SK-N-SH (cell line): ENCODE results near the gene CFDP1. TPM values are rescaled to one million over a fixed set of nuclear protein-coding genes. Genes with fewer than 3 reads are reported as not detected.

Experiments used
- CTCF ChIA-PET: fragments of 300-600, 350-600 bp; formaldehyde crosslinking; extraction: SDS; loops from one replicate; lab custom pipeline; 2021; lab: Yijun Ruan, JAX
- POLR2A ChIA-PET: fragments of 350-600 bp; sonication (Branson Sonifier 250); formaldehyde crosslinking; extraction: SDS; loops from one replicate; lab custom pipeline; 2020; ENCODE audit warnings: antibody characterized with exemption, inconsistent platforms; lab: Yijun Ruan, JAX
- DNase-seq: peaks from one replicate; pipeline ENCODE4 v3.0.0; 2012
- H2AFZ ChIP-seq: fragments of 200-600 bp; sonication (generic); 2 replicates; pipeline ENCODE4 v1.8.1; 2016; ENCODE audit warnings: antibody characterized with exemption, mild to moderate bottlenecking, low read depth
- H3F3A ChIP-seq: fragments of 200-600 bp; sonication (generic); replicated peaks from 2 replicates; pipeline ENCODE3; 2016; ENCODE audit warnings: antibody characterized with exemption, mild to moderate bottlenecking; ENCODE audit not compliant: insufficient read depth
- H3K27ac ChIP-seq, 2 experiments: fragments of 200-500 bp in 1 of 2; fragments of 200-600 bp in 1 of 2; sonication (Bioruptor generic) in 1 of 2; sonication (generic), shearing (Covaris generic) in 1 of 2; 2 replicates each; pipeline versions ENCODE4 v1.5.1 to v1.6.1; 2014 to 2016; ENCODE audit warnings: low read depth in 2 of 2, inconsistent platforms in 1 of 2, low read length in 1 of 2, mild to moderate bottlenecking in 1 of 2, mixed read lengths in 1 of 2
- H3K27me3 ChIP-seq: fragments of 200-600 bp; sonication (generic), shearing (Covaris generic); 2 replicates; pipeline ENCODE4 v1.6.1; 2016; ENCODE audit warnings: mixed run types; ENCODE audit not compliant: insufficient read depth
- H3K36me3 ChIP-seq, 2 experiments: fragments of 200-500 bp in 1 of 2; fragments of 200-600 bp in 1 of 2; sonication (Bioruptor generic) in 1 of 2; sonication (generic) in 1 of 2; replicated peaks in 1 of 2; 2 replicates each; pipeline versions ENCODE3 to v1.5.1; 2014 to 2016; ENCODE audit warnings: low read length in 1 of 2, mild to moderate bottlenecking in 1 of 2; ENCODE audit not compliant: insufficient read depth in 2 of 2, control insufficient read depth in 1 of 2
- H3K4me1 ChIP-seq, 2 experiments: fragments of 200-500 bp in 1 of 2; fragments of 200-600 bp in 1 of 2; sonication (Bioruptor generic) in 1 of 2; sonication (generic), shearing (Covaris generic) in 1 of 2; 2 replicates each; pipeline versions ENCODE4 v1.5.1 to v1.6.1; 2014 to 2016; ENCODE audit warnings: low read depth in 1 of 2, low read length in 1 of 2, mixed run types in 1 of 2; ENCODE audit not compliant: insufficient read depth in 2 of 2, control insufficient read depth in 1 of 2
- H3K4me2 ChIP-seq: fragments of 200-600 bp; sonication (generic), shearing (Covaris generic); 2 replicates; pipeline ENCODE4 v1.6.1; 2017; ENCODE audit warnings: mixed run types
- H3K4me3 ChIP-seq, 2 experiments: fragments of 200-500 bp in 1 of 2; fragments of 200-600 bp in 1 of 2; sonication (Bioruptor generic) in 1 of 2; sonication (generic), shearing (Covaris generic) in 1 of 2; 2 replicates each; pipeline versions ENCODE4 v1.5.1 to v1.8.1; 2014 to 2016; ENCODE audit warnings: low read depth in 2 of 2, inconsistent platforms in 1 of 2, low read length in 1 of 2, mild to moderate bottlenecking in 1 of 2, mixed read lengths in 1 of 2, moderate library complexity in 1 of 2
- H3K79me2 ChIP-seq: fragments of 200-600 bp; sonication (generic); 2 replicates; pipeline ENCODE4 v1.8.1; 2017; ENCODE audit warnings: mild to moderate bottlenecking; ENCODE audit not compliant: insufficient read depth
- H3K9ac ChIP-seq: fragments of 200-600 bp; sonication (generic); 2 replicates; pipeline ENCODE4 v1.6.1; 2017; ENCODE audit warnings: mixed run types
- H3K9me2 ChIP-seq: fragments of 200-600 bp; sonication (generic); 2 replicates; pipeline ENCODE4 v1.6.1; 2017; ENCODE audit warnings: mixed run types
- H3K9me3 ChIP-seq: fragments of 200-600 bp; sonication (generic); 2 replicates; pipeline ENCODE4 v1.6.1; 2017; ENCODE audit warnings: mixed run types, mild to moderate bottlenecking, moderate library complexity
- H4K20me1 ChIP-seq: fragments of 200-600 bp; sonication (generic); 2 replicates; pipeline ENCODE4 v1.6.1; 2017; ENCODE audit warnings: mild to moderate bottlenecking, mixed run types; ENCODE audit not compliant: insufficient read depth
- FOSL2 ChIP-seq: IDR thresholded peaks from 2 replicates; pipeline ENCODE4 v1.4.0; 2012; ENCODE audit warnings: low read depth, mild to moderate bottlenecking, moderate library complexity, borderline replicate concordance
- MEF2A ChIP-seq: IDR thresholded peaks from 2 replicates; pipeline ENCODE4 v1.4.0; 2012; ENCODE audit warnings: low read depth, borderline replicate concordance
- NFIC ChIP-seq: IDR thresholded peaks from 2 replicates; pipeline ENCODE4 v1.4.0; 2012; ENCODE audit warnings: borderline replicate concordance
- RAD21 ChIP-seq: IDR thresholded peaks from 2 replicates; pipeline ENCODE4 v1.6.1; 2012; ENCODE audit warnings: mild to moderate bottlenecking, low read length
- RXRA ChIP-seq: IDR thresholded peaks from 2 replicates; pipeline ENCODE4 v1.4.0; 2012; ENCODE audit warnings: low read depth, mild to moderate bottlenecking, borderline replicate concordance
- SMC3 ChIP-seq: IDR thresholded peaks from 2 replicates; pipeline ENCODE4 v1.6.1; 2012; ENCODE audit warnings: low read depth, low read length, improper control_type of control experiment
- TAF1 ChIP-seq: IDR thresholded peaks from 2 replicates; pipeline ENCODE4 v1.6.1; 2012; ENCODE audit warnings: low read depth, mild to moderate bottlenecking, low read length, moderate library complexity, borderline replicate concordance
- TCF12 ChIP-seq: IDR thresholded peaks from 2 replicates; pipeline ENCODE4 v1.4.0; 2012
- TEAD4 ChIP-seq: IDR thresholded peaks from 2 replicates; pipeline ENCODE4 v1.4.0; 2012; ENCODE audit warnings: mild to moderate bottlenecking, borderline replicate concordance; ENCODE audit not compliant: insufficient read depth
- WGBS: methylation state at CpG from one replicate; pipeline ENCODE4 v1.1.6; 2017; ENCODE audit warnings: low lambda C conversion rate; 5-methylcytosine and 5-hydroxymethylcytosine counted together
- polyA plus RNA-seq, 3 experiments: library from polyadenylated mRNA; depleted of rRNA; stranded (reverse); fragments of >200 nt; gene quantifications; 2 replicates each; pipeline ENCODE4 v1.2.3, GENCODE V29; 2012
- TF ChIP-seq, protein P1 (sequence below): IDR thresholded peaks from 2 replicates; pipeline ENCODE4 v1.6.1; 2012; ENCODE audit warnings: mild to moderate bottlenecking, low read depth, low read length, moderate library complexity
- TF ChIP-seq, protein P2 (sequence below): IDR thresholded peaks from 2 replicates; pipeline ENCODE4 v1.4.0; 2012; ENCODE audit warnings: low read depth, borderline replicate concordance
- TF ChIP-seq, protein P3 (sequence below): IDR thresholded peaks from 2 replicates; pipeline ENCODE4; 2012

CFDP1 gene
- polyA plus RNA-seq, 1 of the 3 experiments (the other 2 are of a cell fraction), result 46.0 TPM

DNA sequence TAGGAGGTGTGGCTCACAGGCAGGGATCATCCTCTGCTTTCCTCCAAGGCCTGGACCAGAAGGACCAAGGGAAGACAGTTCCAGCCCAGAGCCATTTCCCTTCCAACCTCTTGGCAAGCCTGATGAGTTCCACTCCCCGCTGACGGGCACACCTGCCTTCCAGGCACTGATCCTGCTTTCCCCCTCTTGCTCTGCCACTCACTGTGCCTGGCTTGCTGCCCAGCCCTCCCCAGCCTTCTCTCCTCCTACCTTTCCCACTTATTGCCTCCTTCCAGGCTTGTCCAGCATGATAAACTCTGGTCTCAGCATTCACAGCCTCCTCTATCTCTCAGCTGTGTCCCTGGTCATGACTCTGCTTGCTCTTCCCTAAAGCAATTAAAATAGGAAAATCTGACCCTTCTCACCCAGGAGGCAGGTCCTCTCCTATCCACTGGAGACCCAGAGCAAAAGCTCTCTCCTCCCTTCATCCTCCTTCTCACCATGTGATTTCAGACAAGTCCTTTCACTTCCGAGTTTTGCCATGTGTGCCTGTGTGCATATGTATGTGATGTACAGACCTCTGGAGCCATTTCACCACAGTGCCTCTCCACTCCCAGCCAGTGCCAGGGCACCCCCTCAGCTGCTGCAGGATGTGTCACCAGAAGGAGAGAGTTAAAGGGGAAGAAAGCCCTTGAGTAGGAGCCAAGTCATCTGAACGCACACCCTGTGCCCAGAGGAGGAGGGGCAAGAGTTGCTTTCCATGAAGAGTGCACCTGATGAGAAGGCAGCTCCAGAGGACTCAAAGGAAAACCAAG lies 44.6 kb upstream of the CFDP1 start:
- H3F3A ChIP-seq, result no peaks in the 10 kb centered on the region
- ChIA-PET POLR2A (interaction anchor here (1.6 kb wide), 1 partner anchor 39 kb away, joined by 6 read pairs; no protein-coding TSS in a partner anchor), CTCF (interaction anchor here (0.6 to 2.2 kb wide), 5 partner anchors 13 to 143 kb away, joined by 4 to 9 read pairs (median 4); partner anchors contain the start of gene TMEM170A)
- H3K36me3 ChIP-seq, result no peaks in the 10 kb centered on the region
- peaks cover 0 to 3% of the 10 kb centered on the region in 2 experiments; a peak in 1 of 4 replicates for H3K4me1 ChIP-seq
- H3K9ac ChIP-seq, result no peak overlapping the region
- no peaks in the 10 kb centered on the region for H3K9me3 ChIP-seq
- H3K27me3 ChIP-seq, result no peaks in the 10 kb centered on the region
- H4K20me1 ChIP-seq, result no peaks in the 10 kb centered on the region
- no peak overlapping the region for H3K4me2 ChIP-seq
- H3K9me2 ChIP-seq, result no peaks in the 10 kb centered on the region
- DNase-seq, result no peak
- H3K4me3 ChIP-seq, result no peak overlapping the region
- no peaks in the 10 kb centered on the region for H3K79me2 ChIP-seq
- no peak overlapping the region for H2AFZ ChIP-seq
- 56% methylated on average over 4 of the region's 4 CpGs for WGBS
- TF ChIP-seq TEAD4 (no peak), FOSL2 (no peak), RAD21 (no peak), MEF2A (no peak)
- TF ChIP-seq, protein P1, sequence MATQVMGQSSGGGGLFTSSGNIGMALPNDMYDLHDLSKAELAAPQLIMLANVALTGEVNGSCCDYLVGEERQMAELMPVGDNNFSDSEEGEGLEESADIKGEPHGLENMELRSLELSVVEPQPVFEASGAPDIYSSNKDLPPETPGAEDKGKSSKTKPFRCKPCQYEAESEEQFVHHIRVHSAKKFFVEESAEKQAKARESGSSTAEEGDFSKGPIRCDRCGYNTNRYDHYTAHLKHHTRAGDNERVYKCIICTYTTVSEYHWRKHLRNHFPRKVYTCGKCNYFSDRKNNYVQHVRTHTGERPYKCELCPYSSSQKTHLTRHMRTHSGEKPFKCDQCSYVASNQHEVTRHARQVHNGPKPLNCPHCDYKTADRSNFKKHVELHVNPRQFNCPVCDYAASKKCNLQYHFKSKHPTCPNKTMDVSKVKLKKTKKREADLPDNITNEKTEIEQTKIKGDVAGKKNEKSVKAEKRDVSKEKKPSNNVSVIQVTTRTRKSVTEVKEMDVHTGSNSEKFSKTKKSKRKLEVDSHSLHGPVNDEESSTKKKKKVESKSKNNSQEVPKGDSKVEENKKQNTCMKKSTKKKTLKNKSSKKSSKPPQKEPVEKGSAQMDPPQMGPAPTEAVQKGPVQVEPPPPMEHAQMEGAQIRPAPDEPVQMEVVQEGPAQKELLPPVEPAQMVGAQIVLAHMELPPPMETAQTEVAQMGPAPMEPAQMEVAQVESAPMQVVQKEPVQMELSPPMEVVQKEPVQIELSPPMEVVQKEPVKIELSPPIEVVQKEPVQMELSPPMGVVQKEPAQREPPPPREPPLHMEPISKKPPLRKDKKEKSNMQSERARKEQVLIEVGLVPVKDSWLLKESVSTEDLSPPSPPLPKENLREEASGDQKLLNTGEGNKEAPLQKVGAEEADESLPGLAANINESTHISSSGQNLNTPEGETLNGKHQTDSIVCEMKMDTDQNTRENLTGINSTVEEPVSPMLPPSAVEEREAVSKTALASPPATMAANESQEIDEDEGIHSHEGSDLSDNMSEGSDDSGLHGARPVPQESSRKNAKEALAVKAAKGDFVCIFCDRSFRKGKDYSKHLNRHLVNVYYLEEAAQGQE, result no peak
- TF ChIP-seq, protein P2, sequence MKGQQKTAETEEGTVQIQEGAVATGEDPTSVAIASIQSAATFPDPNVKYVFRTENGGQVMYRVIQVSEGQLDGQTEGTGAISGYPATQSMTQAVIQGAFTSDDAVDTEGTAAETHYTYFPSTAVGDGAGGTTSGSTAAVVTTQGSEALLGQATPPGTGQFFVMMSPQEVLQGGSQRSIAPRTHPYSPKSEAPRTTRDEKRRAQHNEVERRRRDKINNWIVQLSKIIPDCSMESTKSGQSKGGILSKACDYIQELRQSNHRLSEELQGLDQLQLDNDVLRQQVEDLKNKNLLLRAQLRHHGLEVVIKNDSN, result no peak
- H3K27ac ChIP-seq, result no peak overlapping the region

DNA sequence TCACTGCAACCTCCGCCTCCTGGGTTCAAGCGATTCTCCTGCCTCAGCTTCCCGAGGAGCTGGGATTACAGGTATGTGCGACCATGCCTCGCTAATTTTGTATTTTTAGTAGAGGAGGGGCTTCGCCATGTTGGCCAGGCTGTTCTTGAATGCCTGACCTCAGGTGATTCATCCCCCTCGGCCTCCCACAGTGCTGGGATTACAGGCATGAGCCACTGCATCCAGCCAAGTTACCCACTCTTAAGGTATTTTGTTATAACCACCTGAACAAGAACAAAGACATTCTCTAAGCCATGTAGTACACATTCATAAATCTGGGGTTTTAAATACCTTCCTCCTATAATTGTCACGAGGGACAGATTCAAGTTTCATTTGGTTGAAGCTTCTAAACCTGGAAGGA lies 43.5 kb upstream of the CFDP1 start:
- Histone ChIP-seq H3K79me2 (no peaks in the 10 kb centered on the region), H3K36me3 (no peaks in the 10 kb centered on the region), H3K4me1 (peaks cover 0 to 3% of the 10 kb centered on the region in 2 experiments; a peak in 1 of 4 replicates), H3K4me2 (no peak overlapping the region), H3K9me3 (no peaks in the 10 kb centered on the region), H2AFZ (no peak overlapping the region), H4K20me1 (no peaks in the 10 kb centered on the region), H3K9me2 (no peaks in the 10 kb centered on the region), H3K27me3 (no peaks in the 10 kb centered on the region), H3K9ac (no peak overlapping the region), H3K27ac (no peak overlapping the region), H3F3A (no peaks in the 10 kb centered on the region), H3K4me3 (no peak overlapping the region)
- no peak for DNase-seq
- no peak for TF ChIP-seq TEAD4
- TF ChIP-seq TAF1, result no peak
- no peak for TF ChIP-seq TCF12
- no peak for TF ChIP-seq RXRA
- TF ChIP-seq, protein P3, sequence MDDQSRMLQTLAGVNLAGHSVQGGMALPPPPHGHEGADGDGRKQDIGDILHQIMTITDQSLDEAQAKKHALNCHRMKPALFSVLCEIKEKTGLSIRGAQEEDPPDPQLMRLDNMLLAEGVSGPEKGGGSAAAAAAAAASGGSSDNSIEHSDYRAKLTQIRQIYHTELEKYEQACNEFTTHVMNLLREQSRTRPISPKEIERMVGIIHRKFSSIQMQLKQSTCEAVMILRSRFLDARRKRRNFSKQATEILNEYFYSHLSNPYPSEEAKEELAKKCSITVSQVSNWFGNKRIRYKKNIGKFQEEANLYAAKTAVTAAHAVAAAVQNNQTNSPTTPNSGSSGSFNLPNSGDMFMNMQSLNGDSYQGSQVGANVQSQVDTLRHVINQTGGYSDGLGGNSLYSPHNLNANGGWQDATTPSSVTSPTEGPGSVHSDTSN, result no peak
- TF ChIP-seq SMC3, result no peak
- TF ChIP-seq NFIC, result no peak
- POLR2A ChIA-PET, result interaction anchor here (1.6 kb wide), 1 partner anchor 40 kb away, joined by 6 read pairs; no protein-coding TSS in a partner anchor
- WGBS, result 70% methylated on average over 8 of the region's 8 CpGs
- CTCF ChIA-PET, result interaction anchor here (0.6 to 2.2 kb wide), 5 partner anchors 12 to 145 kb away, joined by 4 to 9 read pairs (median 4); partner anchors contain the start of gene TMEM170A
